Stimulated activated CD4-positive, alpha-beta T cell treated with anti-CD3 and anti-CD28 coated beads, Interleukin-15, amount 100 ng/mL, for 1 hour (primary cell): ENCODE measurements around the gene SPIB.
"Not testable (repeated sequence)": the region's sequence is repeated elsewhere in the genome, so short reads cannot be mapped to it uniquely, and the experiment has no call there.

Source experiments
- DNase-seq, 2 donors: peaks; one replicate each; pipeline ENCODE4 v3.0.0-alpha.2; 2020; ENCODE audit warnings: low read depth in 1 of 2, low spot score in 1 of 2

Gene SPIB

DNA sequence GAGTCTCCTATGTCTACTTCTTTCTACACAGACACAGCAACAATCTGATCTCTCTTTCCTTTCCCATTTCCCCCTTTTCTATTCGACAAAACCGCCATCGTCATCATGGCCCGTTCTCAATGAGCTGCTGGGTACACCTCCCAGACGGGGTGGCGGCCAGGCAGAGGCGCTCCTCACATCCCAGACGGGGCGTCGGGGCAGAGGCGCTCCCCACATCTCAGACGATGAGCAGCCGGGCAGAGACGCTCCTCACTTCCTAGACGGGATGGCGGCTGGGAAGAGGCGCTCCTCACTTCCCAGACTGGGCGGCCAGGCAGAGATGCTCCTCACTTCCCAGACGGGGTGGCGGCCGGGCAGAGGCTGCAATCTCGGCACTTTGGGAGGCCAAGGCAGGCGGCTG, 27.8 kb upstream of the SPIB start:
- not testable (repeated sequence) for DNase-seq

DNA sequence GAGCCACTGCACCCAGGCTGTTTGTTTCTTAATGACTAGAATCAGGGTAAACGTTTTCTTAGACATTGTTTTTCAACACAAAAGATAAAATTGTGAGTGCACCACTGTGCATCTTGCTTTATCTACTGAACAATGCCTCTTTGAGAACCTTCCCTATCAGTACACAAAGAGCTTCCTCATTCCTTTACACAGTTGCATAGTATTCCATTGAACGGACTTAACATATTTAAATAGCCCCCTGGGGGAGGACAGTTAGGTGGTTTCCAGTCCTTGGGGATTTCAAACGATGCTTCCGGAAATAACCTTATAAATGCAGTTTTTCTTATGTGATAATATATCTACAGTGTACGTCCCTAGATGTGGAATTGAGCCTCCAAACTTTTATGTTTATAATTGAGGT, 26.0 kb upstream of the SPIB start:
- DNase-seq = no peak

GRCh38 chr19:50393589-50393988, 25.1 kb upstream of the SPIB start:
- no peak for DNase-seq

DNA sequence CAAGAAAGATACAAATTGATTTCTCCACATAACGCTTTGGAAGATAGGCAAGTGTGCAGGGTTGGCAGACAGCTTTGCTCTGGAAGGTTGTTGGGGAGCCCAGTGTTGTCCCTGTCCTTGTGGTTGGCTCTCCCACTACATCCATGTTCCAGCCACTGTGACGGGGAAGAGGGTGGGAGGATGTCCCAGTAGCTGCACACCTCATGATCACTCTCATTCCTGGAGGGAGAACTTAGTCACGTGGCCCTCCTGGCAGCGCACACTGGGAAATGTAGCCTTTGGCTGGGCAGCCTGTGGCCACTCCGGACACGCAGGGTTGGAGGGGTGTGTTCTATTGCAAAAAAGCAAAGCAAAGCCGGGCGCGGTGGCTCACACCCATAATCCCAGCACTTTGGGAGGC, 24.7 kb upstream of the SPIB start:
- DNase-seq = no peak

- no peak for DNase-seq
Measured at GRCh38 chr19:50398675-50399367, 19.9 kb upstream of the SPIB start.

- no peak for DNase-seq
Measured at GRCh38 chr19:50399368-50399745, 19.4 kb upstream of the SPIB start.

- DNase-seq = no peak
Measured at GRCh38 chr19:50401605-50402450, 16.9 kb upstream of the SPIB start.

GRCh38 chr19:50402544-50403301, 16.0 kb upstream of the SPIB start:
- DNase-seq = no peak

DNA sequence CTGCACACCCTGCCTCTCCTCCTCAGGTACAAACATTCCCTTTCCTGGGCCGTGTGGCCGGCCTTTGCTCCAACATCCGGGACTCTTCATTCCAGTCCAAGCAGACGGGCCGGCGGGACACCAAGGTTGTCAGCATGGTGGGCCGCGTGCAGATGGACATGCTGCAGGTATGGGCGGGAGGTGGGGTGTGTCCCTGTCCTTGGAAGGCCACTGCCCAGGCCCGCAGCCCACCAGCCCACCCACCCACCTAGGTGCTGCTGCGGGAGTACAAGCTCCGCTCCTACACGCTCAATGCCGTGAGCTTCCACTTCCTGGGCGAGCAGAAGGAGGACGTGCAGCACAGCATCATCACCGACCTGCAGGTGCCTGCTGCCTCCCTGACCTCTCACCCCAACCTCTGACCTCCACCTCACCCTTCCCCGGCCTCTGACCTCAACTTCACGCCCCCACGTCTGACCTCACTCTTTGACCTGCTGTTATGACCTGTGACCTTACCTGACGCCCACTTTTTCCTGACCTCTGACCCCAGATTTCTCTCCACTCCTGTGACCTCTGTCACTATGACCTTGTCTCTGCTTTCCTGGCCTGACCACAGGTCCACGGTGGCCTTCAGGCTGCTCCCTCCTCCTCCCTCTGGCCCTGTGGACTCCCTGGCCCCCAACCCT, 12.4 kb upstream of the SPIB start:
- DNase-seq = no peak

DNA sequence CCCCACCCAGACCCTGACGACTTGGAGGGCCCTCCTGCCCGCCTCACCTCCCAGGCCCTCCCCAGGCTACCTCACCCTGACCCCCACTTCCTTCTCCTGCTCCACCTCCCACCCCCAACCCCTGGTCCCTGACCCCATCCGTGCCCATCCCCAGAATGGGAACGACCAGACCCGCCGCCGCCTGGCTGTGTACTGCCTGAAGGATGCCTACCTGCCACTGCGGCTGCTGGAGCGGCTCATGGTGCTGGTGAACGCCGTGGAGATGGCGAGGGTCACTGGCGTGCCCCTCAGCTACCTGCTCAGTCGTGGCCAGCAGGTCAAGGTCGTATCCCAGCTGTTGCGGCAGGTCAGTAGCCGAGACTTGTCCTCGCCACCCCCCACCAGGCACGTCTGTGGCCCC, 11.9 kb upstream of the SPIB start:
- no peak for DNase-seq

DNA sequence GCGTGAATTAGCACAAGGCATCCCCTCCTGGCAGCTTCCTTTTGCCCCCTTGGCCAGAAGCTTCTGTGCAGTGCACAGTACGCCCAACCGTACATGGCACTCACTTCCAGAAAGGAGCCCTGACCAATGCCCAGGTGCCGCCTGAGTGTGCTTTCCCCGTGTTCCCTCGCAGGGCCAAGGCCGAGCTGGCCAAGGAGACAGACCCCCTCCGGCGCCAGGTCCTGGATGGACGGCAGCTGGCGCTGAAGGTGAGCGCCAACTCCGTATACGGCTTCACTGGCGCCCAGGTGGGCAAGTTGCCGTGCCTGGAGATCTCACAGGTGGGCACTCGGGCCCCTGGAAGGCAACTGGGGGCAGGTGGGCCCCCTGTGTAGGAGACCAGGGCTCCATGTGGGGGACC, 9.4 kb upstream of the SPIB start:
- no peak for DNase-seq

- no peak for DNase-seq
Measured at GRCh38 chr19:50410109-50410508, 8.6 kb upstream of the SPIB start.

GRCh38 chr19:50412419-50412818, 6.3 kb upstream of the SPIB start:
- DNase-seq = no peak

GRCh38 chr19:50413096-50413495, 5.6 kb upstream of the SPIB start:
- no peak for DNase-seq

- no peak for DNase-seq
Measured at GRCh38 chr19:50413531-50413930, 5.2 kb upstream of the SPIB start.

DNA sequence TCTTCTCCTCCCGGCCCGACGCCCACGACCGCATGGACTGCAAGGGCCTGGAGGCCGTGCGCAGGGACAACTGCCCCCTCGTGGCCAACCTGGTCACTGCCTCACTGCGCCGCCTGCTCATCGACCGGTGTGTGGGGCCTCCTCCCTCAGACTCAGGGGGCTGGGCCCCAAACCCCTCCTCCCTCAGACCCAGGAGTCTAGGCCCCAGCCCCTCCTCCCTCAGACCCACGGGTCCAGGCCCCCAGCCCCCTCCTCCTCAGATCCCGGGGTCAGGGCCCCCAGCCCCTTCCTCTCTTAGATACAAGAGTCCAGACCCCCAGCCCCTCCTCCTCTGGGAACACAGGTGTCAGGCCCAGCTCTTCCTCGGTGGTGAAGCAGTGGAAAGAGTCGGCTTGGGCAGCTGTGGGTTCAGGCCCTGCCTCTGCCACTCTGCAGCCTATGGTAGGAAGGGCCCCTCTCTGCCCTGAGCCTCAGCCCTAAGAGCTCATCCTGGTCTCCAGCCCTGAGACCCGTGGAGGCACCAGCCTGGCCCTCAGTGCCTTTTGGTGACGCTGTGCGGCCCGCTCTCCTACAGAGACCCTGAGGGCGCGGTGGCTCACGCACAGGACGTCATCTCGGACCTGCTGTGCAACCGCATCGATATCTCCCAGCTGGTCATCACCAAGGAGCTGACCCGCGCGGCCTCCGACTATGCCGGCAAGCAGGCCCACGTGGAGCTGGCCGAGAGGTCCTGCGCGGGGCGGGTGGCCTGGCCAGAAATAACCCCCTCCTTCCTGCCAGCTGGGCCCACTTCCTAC, 3.7 kb upstream of the SPIB start:
- peak; percentile 48 to 69 for DNase-seq

GRCh38 chr19:50415661-50416033, 3.1 kb upstream of the SPIB start:
- no peak for DNase-seq

- no peak for DNase-seq
Measured at GRCh38 chr19:50416034-50416977, 2.4 kb upstream of the SPIB start.
